GM04503 (cell line): Measurements from ENCODE around the gene ZSCAN21.

ENCODE experiments used
- DNase-seq: peaks from one replicate; pipeline ENCODE4 v3.0.0-alpha.2; 2012; ENCODE audit warnings: low read depth

The ZSCAN21 gene

DNA sequence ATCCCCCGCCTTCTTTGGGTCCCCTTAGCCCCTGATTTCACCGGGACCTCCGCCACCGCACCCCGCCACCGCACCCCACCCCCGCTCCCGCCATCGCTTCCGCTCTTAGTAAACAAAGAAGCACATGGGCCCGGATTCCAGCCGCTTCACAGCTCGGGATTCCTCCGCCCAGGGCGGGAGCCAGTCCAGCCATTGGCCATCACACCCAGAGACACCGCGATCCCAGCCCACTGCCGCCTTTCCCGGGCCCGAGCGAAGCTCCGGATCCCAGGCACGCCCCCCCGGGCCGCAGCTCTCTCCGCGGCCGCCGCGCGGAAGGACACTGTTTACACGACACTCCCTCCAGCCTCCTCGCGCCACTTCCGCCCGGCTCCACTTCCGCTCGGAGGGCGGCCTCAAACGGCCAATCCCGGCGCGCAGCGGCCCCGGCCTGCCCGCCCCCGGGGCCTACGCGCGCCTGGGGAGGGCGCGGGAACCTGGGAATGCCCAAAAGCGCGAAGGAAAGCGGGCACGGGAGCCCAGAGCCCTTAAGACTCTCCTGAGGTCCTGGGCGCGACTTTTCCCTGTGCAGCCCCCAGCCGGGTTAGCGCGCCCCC, 50.9 kb downstream of the ZSCAN21 start:
- peak; percentile 91 for DNase-seq

DNA sequence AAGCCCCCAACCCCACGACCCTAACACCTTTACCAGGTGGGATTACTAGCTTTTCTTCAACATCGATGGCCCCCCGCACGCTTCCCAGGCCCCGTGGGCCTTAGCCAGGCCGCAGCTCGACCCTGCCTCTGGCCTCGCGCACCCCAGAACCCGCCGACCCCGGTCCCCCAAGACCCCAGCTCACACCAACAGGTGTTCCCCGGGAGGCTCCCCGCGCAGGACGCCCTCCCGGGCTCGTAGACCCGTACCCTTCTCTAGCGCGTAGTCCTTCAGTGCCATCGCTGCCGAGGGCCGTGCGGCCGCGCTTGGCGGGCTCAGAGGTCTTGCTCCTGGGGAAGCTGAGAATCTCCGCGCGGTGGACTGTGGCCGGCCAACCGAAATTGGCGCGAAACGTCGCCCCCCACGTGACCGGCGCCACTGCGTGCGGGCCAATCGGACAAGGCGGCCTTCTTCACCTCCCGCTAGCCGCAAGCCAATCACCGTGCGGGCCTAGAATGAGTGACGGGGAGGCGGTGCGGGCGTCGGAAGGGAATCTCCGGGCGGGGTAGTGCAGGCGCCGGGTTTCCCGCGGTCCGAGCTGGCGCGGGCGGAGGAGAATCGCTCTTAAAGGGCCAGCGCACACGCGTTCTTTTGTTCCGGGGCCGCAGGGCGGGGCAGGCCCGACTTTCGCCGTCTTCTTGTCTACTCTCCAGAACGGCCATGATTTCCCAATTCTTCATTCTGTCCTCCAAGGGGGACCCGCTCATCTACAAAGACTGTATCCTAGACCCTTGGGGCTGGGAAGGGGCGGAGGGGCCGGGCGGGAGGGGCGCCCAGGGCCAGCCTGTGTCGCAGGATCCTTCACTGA, 51.7 kb downstream of the ZSCAN21 start, which contains the start of the genes AP4M1 and MCM7:
AP4M1 (plus strand) TSS at position 628 of the 847 bp plus-strand sequence; CDS start at position 700, 72 bp downstream.
MCM7 (minus strand) TSS at position 382 of the 847 bp plus-strand sequence; CDS start at position 279, 103 bp downstream.
- peak; percentile 89 for DNase-seq

DNA sequence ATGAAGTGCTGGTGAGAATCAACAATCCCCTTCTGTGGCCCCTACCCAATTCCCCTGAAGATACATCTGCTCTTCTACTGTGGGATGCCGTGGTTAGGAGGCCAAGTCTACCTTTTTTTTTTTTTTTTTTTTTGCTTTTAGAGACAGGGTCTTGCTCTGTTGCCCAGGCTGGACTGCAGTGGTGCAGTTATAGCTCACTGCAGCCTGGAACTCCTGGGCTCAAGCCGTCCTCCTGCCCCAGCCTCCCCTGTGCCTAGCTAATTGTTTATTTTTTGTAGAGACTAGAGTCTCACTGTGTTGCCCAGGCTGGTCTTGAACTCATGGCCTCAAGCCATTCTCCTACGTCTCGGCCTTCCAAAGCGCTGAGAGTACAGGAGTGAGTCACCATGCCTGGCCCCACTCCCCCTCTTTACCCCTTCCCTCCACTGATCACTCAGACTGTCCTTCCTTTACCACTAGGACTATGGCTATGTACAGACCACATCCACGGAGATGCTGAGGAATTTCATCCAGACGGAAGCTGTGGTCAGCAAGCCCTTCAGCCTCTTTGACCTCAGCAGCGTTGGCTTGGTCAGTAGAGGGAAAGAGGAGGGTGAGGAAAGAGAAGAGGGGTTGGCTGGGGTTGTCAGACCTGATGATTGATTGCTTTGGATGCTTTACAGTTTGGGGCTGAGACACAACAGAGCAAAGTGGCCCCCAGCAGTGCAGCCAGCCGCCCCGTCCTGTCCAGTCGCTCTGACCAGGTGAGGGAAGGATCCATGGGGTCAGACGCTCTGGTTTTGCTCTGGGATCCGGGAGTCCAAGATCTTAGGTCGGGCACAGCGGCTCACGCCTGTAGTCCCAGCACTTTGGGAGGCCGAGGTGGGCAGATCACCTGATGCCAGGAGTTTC, 53.6 kb downstream of the ZSCAN21 start:
- DNase-seq = peak; percentile 49

DNA sequence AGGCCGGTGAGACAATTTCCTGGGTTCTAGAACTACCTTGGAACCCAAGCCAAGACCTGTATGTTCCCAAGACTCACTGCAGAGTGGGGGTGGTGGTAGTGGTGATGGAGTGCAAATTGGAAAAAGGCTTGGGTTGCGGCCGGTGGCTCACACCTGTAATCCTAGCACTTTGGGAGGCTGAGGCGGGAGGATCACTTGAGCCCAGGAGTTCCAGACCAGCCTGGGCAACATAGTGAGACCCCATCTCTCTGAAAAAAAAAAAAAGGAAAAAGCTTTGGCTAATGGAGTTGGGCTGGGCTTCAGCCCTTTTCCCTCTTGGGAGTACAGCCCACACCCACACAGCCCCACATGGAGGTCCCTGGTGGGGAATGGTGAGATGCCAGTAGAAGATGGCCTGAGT, 56.0 kb downstream of the ZSCAN21 start:
- no peak for DNase-seq

DNA sequence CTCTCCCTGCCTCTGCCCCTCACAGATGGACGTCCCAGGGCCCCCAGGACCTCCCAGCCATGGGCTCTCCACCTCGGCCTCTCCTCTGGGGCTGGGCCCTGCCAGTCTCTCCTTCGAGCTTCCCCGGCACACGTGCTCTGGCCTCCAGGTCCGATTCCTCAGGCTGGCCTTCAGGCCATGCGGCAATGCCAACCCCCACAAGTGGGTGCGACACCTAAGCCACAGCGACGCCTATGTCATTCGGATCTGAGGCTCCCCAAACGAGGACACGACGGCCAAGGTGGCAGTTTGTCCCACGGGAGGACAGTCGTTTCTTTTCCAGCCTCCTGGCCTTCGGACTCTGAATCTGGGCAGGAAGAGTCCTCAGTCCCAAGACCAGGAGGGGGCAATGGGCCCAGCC, 57.1 kb downstream of the ZSCAN21 start:
- no peak for DNase-seq

DNA sequence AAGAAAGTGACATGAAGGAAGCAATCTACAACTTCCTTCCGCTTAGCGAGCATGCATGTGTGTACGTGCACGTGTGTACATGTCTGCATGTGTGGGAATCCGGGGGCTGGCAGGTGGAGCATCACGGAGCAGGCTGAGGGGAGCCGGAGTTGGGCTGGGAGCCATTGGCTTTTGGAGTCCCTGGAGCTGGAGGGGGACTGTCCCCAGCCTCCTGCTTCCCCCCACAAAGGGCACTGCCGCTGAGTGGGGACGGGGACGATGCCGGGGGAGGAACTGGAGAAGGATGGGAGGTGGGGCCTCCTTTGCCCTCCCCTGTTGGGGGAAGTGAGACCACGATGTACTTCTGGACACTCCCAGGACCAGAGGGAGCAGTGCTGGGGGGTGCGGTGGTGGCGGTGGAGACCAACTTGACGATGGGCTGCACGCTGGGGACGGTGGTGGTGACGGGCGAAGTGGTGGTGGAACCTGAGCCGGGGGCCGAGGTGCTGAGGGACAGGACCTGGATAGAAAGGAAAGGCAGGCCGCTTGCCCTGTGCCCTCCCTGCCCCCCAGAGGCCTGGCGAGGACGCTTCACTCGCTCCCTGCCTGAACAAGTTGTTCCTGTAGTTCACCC, 57.7 kb downstream of the ZSCAN21 start:
- DNase-seq = no peak

DNA sequence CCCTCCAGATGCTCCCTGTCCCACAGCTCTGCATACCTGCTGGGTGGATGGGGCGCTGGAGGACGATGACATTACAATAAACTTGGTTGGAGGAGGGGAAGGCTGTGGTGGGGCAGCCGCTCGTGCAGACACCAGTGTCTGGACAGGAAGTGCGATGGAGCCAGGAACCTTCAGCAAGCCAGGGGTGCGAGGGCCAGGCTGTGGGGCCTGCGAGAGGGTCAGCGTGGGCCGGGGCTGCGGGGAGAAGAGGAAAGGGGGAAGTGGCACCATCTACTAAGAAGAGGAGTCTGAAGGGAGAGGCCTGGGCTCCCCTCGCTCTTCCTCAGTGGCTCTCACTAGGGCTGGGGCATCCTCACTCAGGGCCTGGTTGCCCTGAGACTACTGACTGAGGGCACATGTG, 58.3 kb downstream of the ZSCAN21 start:
- DNase-seq = no peak

DNA sequence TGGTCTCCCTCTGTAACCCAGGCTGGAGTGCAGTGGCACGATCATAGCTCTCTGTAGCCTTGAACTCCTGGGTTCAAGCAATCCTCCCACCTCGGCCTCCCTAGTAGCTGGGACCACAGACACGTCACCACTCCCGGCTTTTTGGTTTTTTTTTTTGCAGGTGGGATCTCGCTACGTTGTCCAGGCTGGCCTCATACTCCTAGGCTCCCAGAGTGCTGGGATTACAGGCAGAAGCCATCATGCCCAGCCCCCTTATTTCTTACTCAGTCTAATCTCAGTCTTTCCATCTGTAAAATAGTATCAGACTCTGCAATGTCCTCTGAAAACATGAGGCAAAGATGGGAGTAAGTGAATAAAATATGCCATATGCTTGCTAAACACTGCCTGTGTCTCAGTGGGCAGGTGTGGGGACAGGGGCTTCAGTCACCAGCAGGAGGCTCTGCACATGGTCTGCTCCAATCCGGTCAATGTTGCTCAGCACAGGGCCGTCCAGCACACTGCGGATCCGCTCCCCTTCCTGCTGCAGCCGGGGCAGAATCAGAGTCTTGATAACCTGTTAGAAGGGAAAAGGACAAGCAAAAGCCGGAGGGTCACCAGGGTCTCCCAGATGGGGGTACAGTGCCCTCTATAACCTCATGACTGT, 60.1 kb downstream of the ZSCAN21 start:
- no peak for DNase-seq

DNA sequence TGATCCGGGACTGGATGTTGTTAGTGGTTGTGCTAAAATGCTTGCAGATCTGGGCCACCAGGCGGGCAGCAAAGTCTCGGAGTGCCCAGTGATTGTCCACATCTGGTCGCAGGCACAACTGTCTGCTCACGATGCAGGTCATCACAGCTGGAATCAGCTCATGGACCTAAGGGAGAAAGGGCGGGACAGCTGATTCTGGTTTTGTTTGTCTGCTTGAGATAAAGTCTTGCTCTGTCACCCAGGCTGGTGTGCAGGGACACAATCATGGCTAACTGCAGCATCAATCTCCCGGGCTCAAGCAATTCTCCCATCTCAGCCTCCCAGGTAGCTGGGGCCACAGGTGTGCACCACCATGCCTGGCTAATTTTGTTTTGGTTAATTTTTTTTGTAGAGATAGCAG, 61.6 kb downstream of the ZSCAN21 start:
- DNase-seq = no peak

DNA sequence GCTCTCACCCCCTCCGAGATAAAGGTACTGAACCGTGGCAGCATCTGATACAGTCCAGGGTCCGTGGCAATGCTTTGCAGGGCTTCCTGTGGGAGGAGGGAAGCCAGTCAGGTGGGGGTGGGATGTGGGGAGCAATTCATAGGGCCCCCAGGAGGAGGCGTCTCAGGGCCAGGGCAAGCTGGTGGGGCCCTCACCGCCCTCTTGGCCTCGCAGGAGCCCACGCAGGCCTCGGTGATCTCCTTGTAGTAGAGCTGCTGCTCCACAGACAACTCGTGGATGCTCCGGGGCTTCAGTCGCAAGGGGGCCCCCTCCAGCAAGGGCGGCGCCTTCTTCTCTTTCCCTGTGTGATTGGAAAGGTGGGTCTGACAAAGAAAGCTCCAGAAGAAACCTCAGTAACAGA, 62.3 kb downstream of the ZSCAN21 start:
- no peak for DNase-seq
